NAMALWA (cell line): ENCODE measurements around the gene MARCKS.
A peak's percentile ranks its signal among the peaks of the same experiment; 100 is the strongest.

Experiments used
- DNase-seq: peaks from one replicate; pipeline ENCODE4 v3.0.0-alpha.2; 2015; ENCODE audit warnings: low spot score

Gene MARCKS

GRCh38 chr6:113853252-113853651 lies 3.9 kb upstream of the MARCKS start:
- DNase-seq: no peak

GRCh38 chr6:113854531-113855499 lies 2.3 kb upstream of the MARCKS start:
- DNase-seq: peak; percentile 56

GRCh38 chr6:113855500-113856374 lies 1.4 kb upstream of the MARCKS start:
- DNase-seq: peak; percentile 21

GRCh38 chr6:113856375-113856624 lies 845 bp upstream of the MARCKS start:
- no peak for DNase-seq

- peak; percentile 40 for DNase-seq
Measured at GRCh38 chr6:113857556-113858479, 673 bp downstream of the MARCKS start.

- peak; percentile 84 for DNase-seq
Measured at GRCh38 chr6:113858480-113859348, 1.6 kb downstream of the MARCKS start.

GRCh38 chr6:113859349-113860180 lies 2.4 kb downstream of the MARCKS start:
- DNase-seq: no peak

GRCh38 chr6:113860181-113860955 lies 3.2 kb downstream of the MARCKS start:
- no peak for DNase-seq

GRCh38 chr6:113862112-113862511 lies 5.0 kb downstream of the MARCKS start:
- no peak for DNase-seq

GRCh38 chr6:113870917-113871316 lies 13.8 kb downstream of the MARCKS start:
- no peak for DNase-seq

- DNase-seq: no peak
Measured at GRCh38 chr6:113871975-113872374, 14.8 kb downstream of the MARCKS start.

- peak; percentile 74 for DNase-seq
Measured at GRCh38 chr6:113873043-113873667, 16.0 kb downstream of the MARCKS start.

GRCh38 chr6:113875470-113875869 lies 18.3 kb downstream of the MARCKS start:
- DNase-seq: no peak

- no peak for DNase-seq
Measured at GRCh38 chr6:113876695-113877094, 19.6 kb downstream of the MARCKS start.

GRCh38 chr6:113879186-113880096 lies 22.3 kb downstream of the MARCKS start:
- peak; percentile 73 for DNase-seq

GRCh38 chr6:113881478-113881980 lies 24.4 kb downstream of the MARCKS start:
- no peak for DNase-seq

- no peak for DNase-seq
Measured at GRCh38 chr6:113882336-113883022, 25.3 kb downstream of the MARCKS start.
